Vagina (tissue), 2 donors: ENCODE results near the gene ADAM33.

Experiments used
- POLR2A ChIP-seq, 2 donors: fragments of 450-650 bp; IDR thresholded peaks; one replicate each; pipeline ENCODE4 v1.6.1; 2017; ENCODE audit warnings: antibody characterized with exemption in 2 of 2, mild to moderate bottlenecking in 2 of 2, moderate library complexity in 2 of 2
- TF ChIP-seq, protein P1 (sequence below), 3 experiments: fragments of 450-650 bp in 2 of 3; fragments of 200-600 bp in 1 of 3; sonication (generic) in 1 of 3; IDR thresholded peaks; one replicate each; pipeline ENCODE4 v1.5.1; 2017 to 2019; ENCODE audit warnings: antibody characterized with exemption in 3 of 3, mild to moderate bottlenecking in 2 of 3, moderate library complexity in 2 of 3

DNA sequence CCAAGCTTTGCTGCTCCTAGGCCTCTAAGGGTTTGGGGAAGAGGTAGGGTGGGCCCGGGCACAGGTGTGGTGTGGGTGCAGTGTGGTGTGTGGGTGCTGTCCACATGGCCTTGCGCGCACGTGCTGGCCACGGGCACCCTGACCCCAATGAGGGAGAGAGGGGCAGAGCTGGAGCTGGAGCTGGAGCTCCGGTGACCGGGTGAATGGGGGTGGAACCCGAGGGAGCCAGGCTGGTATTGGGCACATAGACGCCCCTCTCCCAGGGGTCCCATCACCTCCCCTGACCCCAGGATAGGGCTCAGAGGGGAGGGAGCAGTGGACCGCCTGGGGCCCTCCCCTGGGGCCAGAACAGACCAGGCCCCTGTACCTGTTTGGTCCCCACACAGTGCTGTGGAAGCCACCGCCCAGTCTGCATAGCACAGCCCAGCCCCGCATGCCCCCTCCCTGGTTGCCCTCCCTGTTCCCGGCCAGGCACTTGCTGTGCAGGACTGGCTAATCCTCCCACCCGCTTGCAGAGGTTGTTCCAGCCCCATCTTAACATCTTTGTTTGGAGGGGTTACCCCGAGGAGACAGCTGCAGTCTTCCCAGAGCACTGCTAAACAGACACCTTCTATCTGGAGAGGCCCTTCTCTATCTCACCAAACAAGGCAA lies 984 bp downstream of the ADAM33 start:
- no peak for TF ChIP-seq POLR2A (IDR thresholded peaks at IDR 0.05)
- TF ChIP-seq, protein P1, sequence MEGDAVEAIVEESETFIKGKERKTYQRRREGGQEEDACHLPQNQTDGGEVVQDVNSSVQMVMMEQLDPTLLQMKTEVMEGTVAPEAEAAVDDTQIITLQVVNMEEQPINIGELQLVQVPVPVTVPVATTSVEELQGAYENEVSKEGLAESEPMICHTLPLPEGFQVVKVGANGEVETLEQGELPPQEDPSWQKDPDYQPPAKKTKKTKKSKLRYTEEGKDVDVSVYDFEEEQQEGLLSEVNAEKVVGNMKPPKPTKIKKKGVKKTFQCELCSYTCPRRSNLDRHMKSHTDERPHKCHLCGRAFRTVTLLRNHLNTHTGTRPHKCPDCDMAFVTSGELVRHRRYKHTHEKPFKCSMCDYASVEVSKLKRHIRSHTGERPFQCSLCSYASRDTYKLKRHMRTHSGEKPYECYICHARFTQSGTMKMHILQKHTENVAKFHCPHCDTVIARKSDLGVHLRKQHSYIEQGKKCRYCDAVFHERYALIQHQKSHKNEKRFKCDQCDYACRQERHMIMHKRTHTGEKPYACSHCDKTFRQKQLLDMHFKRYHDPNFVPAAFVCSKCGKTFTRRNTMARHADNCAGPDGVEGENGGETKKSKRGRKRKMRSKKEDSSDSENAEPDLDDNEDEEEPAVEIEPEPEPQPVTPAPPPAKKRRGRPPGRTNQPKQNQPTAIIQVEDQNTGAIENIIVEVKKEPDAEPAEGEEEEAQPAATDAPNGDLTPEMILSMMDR (IDR thresholded peaks at IDR 0.05) = no peak
